DOHH2 (cell line): ENCODE data around the gene GMPR2.

Experiments used
- EZH2phosphoT487 ChIP-seq: fragments of 200-600 bp; sonication (generic); IDR thresholded peaks from 2 replicates; pipeline ENCODE4 v1.6.1; 2017; ENCODE audit warnings: borderline replicate concordance, mild to moderate bottlenecking, antibody characterized with exemption, low read length, moderate library complexity, mixed read lengths
- TF ChIP-seq, protein P1 (sequence below): fragments of 200-600 bp; sonication (generic); IDR thresholded peaks from one replicate; pipeline ENCODE4 v1.5.1; 2014; ENCODE audit warnings: antibody characterized with exemption, mild to moderate bottlenecking, low read depth, low read length; ENCODE audit not compliant: poor library complexity, severe bottlenecking

DNA sequence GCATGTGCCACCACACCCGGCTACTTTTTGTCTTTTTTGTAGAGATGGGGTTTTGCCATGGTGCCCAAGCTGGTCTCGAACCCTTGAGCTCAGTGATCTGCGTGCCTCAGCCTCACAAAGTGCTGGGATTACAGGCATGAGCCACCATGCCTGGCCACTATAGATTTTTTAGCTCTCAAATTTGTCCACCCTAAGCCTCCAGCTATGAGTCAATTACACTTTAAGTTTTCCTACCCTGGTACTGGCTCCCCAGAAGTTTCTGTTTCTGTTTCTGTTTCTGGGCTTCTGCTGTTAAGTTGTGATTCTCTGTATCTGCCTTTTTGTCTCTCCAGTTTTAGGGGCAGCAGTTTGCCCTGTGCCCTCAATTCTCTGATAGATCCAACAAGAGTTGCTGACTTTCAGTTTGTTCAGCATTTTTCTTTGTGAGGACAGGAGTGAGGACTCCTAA lies 14.1 kb downstream of the GMPR2 start:
- TF ChIP-seq, protein P1, sequence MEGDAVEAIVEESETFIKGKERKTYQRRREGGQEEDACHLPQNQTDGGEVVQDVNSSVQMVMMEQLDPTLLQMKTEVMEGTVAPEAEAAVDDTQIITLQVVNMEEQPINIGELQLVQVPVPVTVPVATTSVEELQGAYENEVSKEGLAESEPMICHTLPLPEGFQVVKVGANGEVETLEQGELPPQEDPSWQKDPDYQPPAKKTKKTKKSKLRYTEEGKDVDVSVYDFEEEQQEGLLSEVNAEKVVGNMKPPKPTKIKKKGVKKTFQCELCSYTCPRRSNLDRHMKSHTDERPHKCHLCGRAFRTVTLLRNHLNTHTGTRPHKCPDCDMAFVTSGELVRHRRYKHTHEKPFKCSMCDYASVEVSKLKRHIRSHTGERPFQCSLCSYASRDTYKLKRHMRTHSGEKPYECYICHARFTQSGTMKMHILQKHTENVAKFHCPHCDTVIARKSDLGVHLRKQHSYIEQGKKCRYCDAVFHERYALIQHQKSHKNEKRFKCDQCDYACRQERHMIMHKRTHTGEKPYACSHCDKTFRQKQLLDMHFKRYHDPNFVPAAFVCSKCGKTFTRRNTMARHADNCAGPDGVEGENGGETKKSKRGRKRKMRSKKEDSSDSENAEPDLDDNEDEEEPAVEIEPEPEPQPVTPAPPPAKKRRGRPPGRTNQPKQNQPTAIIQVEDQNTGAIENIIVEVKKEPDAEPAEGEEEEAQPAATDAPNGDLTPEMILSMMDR: no peak
- TF ChIP-seq EZH2phosphoT487: no peak
